Measurements from ENCODE around the gene VPS37B.
"Not testable (repeated sequence)": the region's sequence is repeated elsewhere in the genome, so short reads cannot be mapped to it uniquely, and the experiment has no call there.

VPS37B gene

GRCh38 chr12:122893208-122894153 is 2.4 kb downstream of the VPS37B start:
- Histone ChIP-seq H3K27ac (no peak overlapping the region), H3K4me3 (ENCODE audit: low read depth, low read length) (no peak overlapping the region)
- DNase-seq: no peak

GRCh38 chr12:122892724-122893123 is 3.2 kb downstream of the VPS37B start:
- H3K27me3 ChIP-seq (replicated peaks); in situ Hi-C loops (cut with HindIII; ENCODE audit: low pct_ligation_motif_present, low sequenced_read_pairs); H3K4me3 ChIP-seq (ENCODE audit: low read depth, low read length); DNase-seq; H3K27ac ChIP-seq; H3K36me3 ChIP-seq (replicated peaks): not testable (repeated sequence)

More at GRCh38 chr12:122893208-122894153, 2.4 kb downstream of the VPS37B start:
- in situ Hi-C loops (cut with HindIII; ENCODE audit: low pct_ligation_motif_present, low sequenced_read_pairs): no loop called here
- Histone ChIP-seq H3K27me3 (replicated peaks) (no peaks in the 10 kb centered on the region), H3K36me3 (replicated peaks) (no peaks in the 10 kb centered on the region)
- no peak for TF ChIP-seq CTCF (IDR thresholded peaks at IDR 0.05; ENCODE audit: low read depth, low read length, missing control alignments)

DNA sequence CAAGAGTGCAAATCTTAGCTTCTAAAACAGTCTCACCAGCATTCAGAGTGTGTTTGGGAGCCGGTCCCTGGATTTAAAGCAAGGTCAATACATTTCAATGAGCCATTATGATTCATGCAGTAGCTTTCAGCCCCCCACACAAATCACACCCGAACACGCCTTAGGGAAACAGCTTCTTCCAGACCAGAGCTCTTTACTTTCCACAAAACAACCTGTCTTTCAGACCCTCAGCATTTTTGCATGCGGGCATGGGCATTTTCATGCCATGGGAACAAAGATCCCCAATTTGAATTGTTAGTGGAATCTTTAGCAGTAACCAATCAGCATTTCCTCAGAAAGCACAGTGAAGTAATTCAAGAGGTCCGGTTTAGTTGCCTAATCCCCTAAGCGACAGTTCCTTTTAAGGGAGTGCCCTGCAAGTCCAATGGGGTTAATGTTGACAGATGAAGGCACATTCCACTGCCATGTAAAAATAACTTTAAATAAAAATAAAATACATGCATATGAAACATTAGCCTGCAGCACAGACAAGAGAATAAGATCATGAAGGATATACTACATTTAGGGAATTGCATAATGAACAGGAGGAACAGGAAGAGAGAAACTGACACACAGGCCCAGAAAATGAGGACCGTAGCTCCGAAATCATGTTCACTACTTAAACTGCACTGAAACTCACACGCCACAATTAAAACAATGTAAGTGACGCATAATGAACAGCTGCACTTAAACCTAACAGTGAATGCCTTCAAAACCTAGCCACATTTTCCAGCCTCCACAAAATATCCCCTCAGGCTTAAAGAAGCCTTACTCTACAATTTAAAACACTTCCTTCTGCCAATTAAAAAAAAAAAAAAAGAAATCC is 4.0 kb downstream of the VPS37B start:
- peak; percentile 44 for DNase-seq
- H3K27me3 ChIP-seq (replicated peaks): no peaks in the 10 kb centered on the region
- peak overlapping the region; percentile 69 for H3K27ac ChIP-seq
- TF ChIP-seq CTCF (IDR thresholded peaks at IDR 0.05; ENCODE audit: low read depth, low read length, missing control alignments): no peak
- H3K4me3 ChIP-seq (ENCODE audit: low read depth, low read length): peak overlapping the region; percentile 6
- H3K36me3 ChIP-seq (replicated peaks): no peaks in the 10 kb centered on the region
- in situ Hi-C loops (cut with HindIII; ENCODE audit: low pct_ligation_motif_present, low sequenced_read_pairs): no loop called here

DNA sequence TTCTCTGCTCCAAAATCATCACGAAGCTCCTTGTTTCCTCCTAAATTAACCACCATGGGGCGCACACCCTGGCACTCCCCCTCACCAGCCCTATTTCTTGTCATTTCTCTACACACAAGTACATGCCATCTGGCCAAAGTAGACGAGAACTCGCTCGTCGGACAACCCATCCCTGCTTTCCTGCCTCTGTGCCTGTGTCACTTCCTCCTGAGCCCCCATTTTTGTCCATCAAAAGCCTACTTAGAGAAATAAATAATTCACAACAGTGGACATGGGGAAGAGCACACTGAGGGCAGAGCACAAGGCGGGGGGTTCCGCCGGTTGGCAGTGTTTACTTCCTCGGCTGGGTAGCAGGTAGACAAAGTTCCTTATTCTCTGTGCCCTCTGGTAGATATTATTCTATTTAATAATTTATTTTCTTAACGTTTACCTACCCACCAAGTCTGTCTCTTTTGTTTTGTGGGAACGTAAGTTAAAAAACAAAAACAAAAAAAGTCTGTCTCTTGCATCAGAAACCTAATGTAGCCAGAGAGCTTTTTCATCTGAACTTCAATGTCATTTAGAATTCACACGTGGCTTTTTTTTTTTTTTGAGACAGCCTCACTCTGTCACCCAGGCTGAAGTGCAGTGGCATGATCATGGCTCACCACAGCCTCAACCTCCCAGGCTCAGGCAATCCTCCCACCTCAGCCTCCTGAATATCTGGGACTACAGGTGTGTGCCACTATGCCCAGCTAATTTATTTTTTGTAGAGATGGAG is 6.0 kb downstream of the VPS37B start:
- H3K27ac ChIP-seq: no peak overlapping the region
- TF ChIP-seq CTCF (IDR thresholded peaks at IDR 0.05; ENCODE audit: low read depth, low read length, missing control alignments): no peak
- H3K4me3 ChIP-seq (ENCODE audit: low read depth, low read length): no peak overlapping the region
- in situ Hi-C loops (cut with HindIII; ENCODE audit: low pct_ligation_motif_present, low sequenced_read_pairs): no loop called here
- no peak for DNase-seq
- H3K27me3 ChIP-seq (replicated peaks): no peaks in the 10 kb centered on the region
- no peaks in the 10 kb centered on the region for H3K36me3 ChIP-seq (replicated peaks)

- no peak for TF ChIP-seq CTCF (IDR thresholded peaks at IDR 0.05; ENCODE audit: low read depth, low read length, missing control alignments)
- in situ Hi-C loops (cut with HindIII; ENCODE audit: low pct_ligation_motif_present, low sequenced_read_pairs): no loop called here
- peak; percentile 59 for DNase-seq
- Histone ChIP-seq H3K36me3 (replicated peaks) (no peaks in the 10 kb centered on the region), H3K27ac (peak overlapping the region; percentile 51), H3K27me3 (replicated peaks) (no peaks in the 10 kb centered on the region), H3K4me3 (ENCODE audit: low read depth, low read length) (no peak overlapping the region)
Observed at GRCh38 chr12:122888232-122888752, 7.6 kb downstream of the VPS37B start.
